Tibial nerve (tissue), 4 donors: ENCODE measurements around the gene TM9SF4. TPM values are rescaled to one million over a fixed set of nuclear protein-coding genes. Genes with fewer than 3 reads are reported as not detected.
"Not testable (repeated sequence)": the region's sequence is repeated elsewhere in the genome, so short reads cannot be mapped to it uniquely, and the experiment has no call there.

ENCODE experiments used
- DNase-seq, 2 donors: peaks; one replicate each; pipeline ENCODE4 v3.0.0-alpha.2; 2019; ENCODE audit warnings: low spot score in 2 of 2
- H3K27ac ChIP-seq, 4 donors: fragments of 200-600 bp; sonication (generic) in 3 of 4; one replicate each; pipeline ENCODE4 v1.5.1; 2017 to 2019; ENCODE audit warnings: mild to moderate bottlenecking in 1 of 4
- H3K27me3 ChIP-seq, 2 donors: fragments of 200-600 bp; sonication (generic) in 1 of 2; one replicate each; pipeline versions ENCODE4 v1.5.1 to v1.6.0; 2017 to 2019
- H3K36me3 ChIP-seq, 3 donors: fragments of 200-600 bp; sonication (generic); one replicate each; pipeline ENCODE4 v1.5.1; 2018 to 2019
- H3K4me1 ChIP-seq, 4 donors: fragments of 200-600 bp; sonication (generic) in 3 of 4; one replicate each; pipeline ENCODE4 v1.5.1; 2017 to 2019
- H3K4me3 ChIP-seq, 4 donors: fragments of 200-600 bp; sonication (generic) in 3 of 4; one replicate each; pipeline ENCODE4 v1.5.1; 2017 to 2019; ENCODE audit warnings: mild to moderate bottlenecking in 1 of 4, moderate library complexity in 1 of 4
- H3K9me3 ChIP-seq, 4 donors: fragments of 200-600 bp; sonication (generic) in 3 of 4; one replicate each; pipeline ENCODE4 v1.5.1; 2017 to 2019
- EP300 ChIP-seq, 2 donors: sonication (generic); formaldehyde crosslinking; IDR thresholded peaks; one replicate each; pipeline ENCODE4 v1.6.1; 2017; ENCODE audit warnings: antibody characterized with exemption in 2 of 2, mild to moderate bottlenecking in 1 of 2
- POLR2A ChIP-seq, 2 donors: fragments of 450-650 bp; IDR thresholded peaks; one replicate each; pipeline ENCODE4 v1.6.1; 2017; ENCODE audit warnings: antibody characterized with exemption in 2 of 2, mild to moderate bottlenecking in 2 of 2, moderate library complexity in 2 of 2
- WGBS, 2 donors: methylation state at CpG; one replicate each; pipeline ENCODE4 v1.1.5; 2018; 5-methylcytosine and 5-hydroxymethylcytosine counted together
- total RNA-seq, 4 donors: library from RNA; depleted of rRNA; stranded (reverse); fragments of >200 nt; gene quantifications; one replicate each; pipeline ENCODE4 v1.1.0, GENCODE V29; 2016
- TF ChIP-seq, protein P1 (sequence below), 5 experiments: fragments of 200-600 bp in 3 of 5; fragments of 450-650 bp in 2 of 5; sonication (generic) in 3 of 5; IDR thresholded peaks; one replicate each; pipeline ENCODE4 v1.5.1; 2016 to 2019; ENCODE audit warnings: antibody characterized with exemption in 5 of 5, mild to moderate bottlenecking in 3 of 5, moderate library complexity in 2 of 5

The TM9SF4 gene
- total RNA-seq, 4 donors from 2014 or later, result 23.1 to 40.5 (median 28.8) TPM

GRCh38 chr20:32113591-32114260 is 4.2 kb downstream of the TM9SF4 start:
- no peaks in the 10 kb centered on the region for H3K36me3 ChIP-seq
- no peak overlapping the region for H3K27ac ChIP-seq
- no peaks in the 10 kb centered on the region for H3K9me3 ChIP-seq
- WGBS, 2 donors, result 83 to 87% methylated on average over 2 of the region's 2 CpGs
- no peak overlapping the region for H3K4me3 ChIP-seq
- H3K27me3 ChIP-seq, result no peaks in the 10 kb centered on the region
- peaks cover 0 to 74% (median 19%) of the 10 kb centered on the region in 4 donors for H3K4me1 ChIP-seq
- DNase-seq, result no peak
- TF ChIP-seq EP300 (IDR thresholded peaks at IDR 0.05) (no peak), POLR2A (IDR thresholded peaks at IDR 0.05) (no peak)
- TF ChIP-seq, protein P1, sequence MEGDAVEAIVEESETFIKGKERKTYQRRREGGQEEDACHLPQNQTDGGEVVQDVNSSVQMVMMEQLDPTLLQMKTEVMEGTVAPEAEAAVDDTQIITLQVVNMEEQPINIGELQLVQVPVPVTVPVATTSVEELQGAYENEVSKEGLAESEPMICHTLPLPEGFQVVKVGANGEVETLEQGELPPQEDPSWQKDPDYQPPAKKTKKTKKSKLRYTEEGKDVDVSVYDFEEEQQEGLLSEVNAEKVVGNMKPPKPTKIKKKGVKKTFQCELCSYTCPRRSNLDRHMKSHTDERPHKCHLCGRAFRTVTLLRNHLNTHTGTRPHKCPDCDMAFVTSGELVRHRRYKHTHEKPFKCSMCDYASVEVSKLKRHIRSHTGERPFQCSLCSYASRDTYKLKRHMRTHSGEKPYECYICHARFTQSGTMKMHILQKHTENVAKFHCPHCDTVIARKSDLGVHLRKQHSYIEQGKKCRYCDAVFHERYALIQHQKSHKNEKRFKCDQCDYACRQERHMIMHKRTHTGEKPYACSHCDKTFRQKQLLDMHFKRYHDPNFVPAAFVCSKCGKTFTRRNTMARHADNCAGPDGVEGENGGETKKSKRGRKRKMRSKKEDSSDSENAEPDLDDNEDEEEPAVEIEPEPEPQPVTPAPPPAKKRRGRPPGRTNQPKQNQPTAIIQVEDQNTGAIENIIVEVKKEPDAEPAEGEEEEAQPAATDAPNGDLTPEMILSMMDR (IDR thresholded peaks at IDR 0.05), result no peak

- Histone ChIP-seq H3K4me1 (peaks cover 0 to 71% (median 19%) of the 10 kb centered on the region in 4 donors), H3K4me3 (no peak overlapping the region), H3K27me3 (no peaks in the 10 kb centered on the region), H3K9me3 (no peaks in the 10 kb centered on the region), H3K36me3 (no peaks in the 10 kb centered on the region), H3K27ac (no peak overlapping the region)
- 82 to 90% methylated on average over 8 of the region's 8 CpGs for WGBS, 2 donors
- TF ChIP-seq, protein P1 (IDR thresholded peaks at IDR 0.05), result no peak
- TF ChIP-seq POLR2A (IDR thresholded peaks at IDR 0.05), result no peak
- no peak for TF ChIP-seq EP300 (IDR thresholded peaks at IDR 0.05)
- no peak for DNase-seq
These were observed 4.9 kb downstream of the TM9SF4 start for GRCh38 chr20:32114305-32114960.

GRCh38 chr20:32115211-32115767 is 5.8 kb downstream of the TM9SF4 start:
- Histone ChIP-seq H3K27me3 (no peaks in the 10 kb centered on the region), H3K4me3 (no peak overlapping the region), H3K9me3 (no peaks in the 10 kb centered on the region), H3K4me1 (peaks cover 0 to 68% (median 18%) of the 10 kb centered on the region in 4 donors), H3K36me3 (no peaks in the 10 kb centered on the region), H3K27ac (no peak overlapping the region)
- TF ChIP-seq, protein P1 (IDR thresholded peaks at IDR 0.05), result no peak
- no peak for TF ChIP-seq EP300 (IDR thresholded peaks at IDR 0.05)
- no peak for TF ChIP-seq POLR2A (IDR thresholded peaks at IDR 0.05)
- no peak for DNase-seq
- WGBS, 2 donors, result 56 to 59% methylated on average over 5 of the region's 5 CpGs

- Histone ChIP-seq H3K27ac (no peak overlapping the region), H3K27me3 (no peaks in the 10 kb centered on the region), H3K4me1 (peaks cover 0 to 60% (median 10%) of the 10 kb centered on the region in 4 donors), H3K4me3 (no peak overlapping the region), H3K9me3 (no peaks in the 10 kb centered on the region), H3K36me3 (no peaks in the 10 kb centered on the region)
- no peak for DNase-seq
- 56 to 60% methylated on average over 6 of the region's 6 CpGs for WGBS, 2 donors
- TF ChIP-seq POLR2A (IDR thresholded peaks at IDR 0.05) (no peak), EP300 (IDR thresholded peaks at IDR 0.05) (no peak)
- TF ChIP-seq, protein P1 (IDR thresholded peaks at IDR 0.05), result no peak
These were observed 6.6 kb downstream of the TM9SF4 start for GRCh38 chr20:32116079-32116521.

- H3K27ac ChIP-seq, DNase-seq, H3K36me3 ChIP-seq, H3K27me3 ChIP-seq, H3K4me3 ChIP-seq, H3K9me3 ChIP-seq: not testable (repeated sequence)
- H3K4me1 ChIP-seq, result peaks cover 0 to 53% (median 7%) of the 10 kb centered on the region in 4 donors
- WGBS, 2 donors, result 88 to 89% methylated on average over 6 of the region's 6 CpGs
These were observed 7.3 kb downstream of the TM9SF4 start for GRCh38 chr20:32116796-32117195.

- not testable (repeated sequence) for DNase-seq, H3K27ac ChIP-seq, H3K27me3 ChIP-seq, H3K4me3 ChIP-seq, H3K36me3 ChIP-seq, H3K9me3 ChIP-seq
- WGBS, 2 donors, result 92 to 94% methylated on average over 5 of the region's 5 CpGs
- peaks cover 0 to 38% (median 2%) of the 10 kb centered on the region in 4 donors for H3K4me1 ChIP-seq
These were observed 8.9 kb downstream of the TM9SF4 start for GRCh38 chr20:32118427-32118826.
